Suprapubic skin (tissue), 4 donors: ENCODE measurements around the gene AKAP1.

Experiments used
- EP300 ChIP-seq: sonication (generic); formaldehyde crosslinking; IDR thresholded peaks from one replicate; pipeline ENCODE4 v1.6.1; 2017; ENCODE audit warnings: antibody characterized with exemption
- POLR2AphosphoS5 ChIP-seq, 3 donors: sonication (generic); formaldehyde crosslinking; IDR thresholded peaks; one replicate each; pipeline ENCODE4 v1.6.1; 2017; ENCODE audit warnings: antibody characterized with exemption in 3 of 3
- TF ChIP-seq, protein P1 (sequence below), 2 donors: fragments of 200-600 bp in 1 of 2; fragments of 450-650 bp in 1 of 2; sonication (generic) in 1 of 2; IDR thresholded peaks; one replicate each; pipeline ENCODE4 v1.5.1; 2016 to 2019; ENCODE audit warnings: antibody characterized with exemption in 2 of 2, mild to moderate bottlenecking in 1 of 2, moderate library complexity in 1 of 2

DNA sequence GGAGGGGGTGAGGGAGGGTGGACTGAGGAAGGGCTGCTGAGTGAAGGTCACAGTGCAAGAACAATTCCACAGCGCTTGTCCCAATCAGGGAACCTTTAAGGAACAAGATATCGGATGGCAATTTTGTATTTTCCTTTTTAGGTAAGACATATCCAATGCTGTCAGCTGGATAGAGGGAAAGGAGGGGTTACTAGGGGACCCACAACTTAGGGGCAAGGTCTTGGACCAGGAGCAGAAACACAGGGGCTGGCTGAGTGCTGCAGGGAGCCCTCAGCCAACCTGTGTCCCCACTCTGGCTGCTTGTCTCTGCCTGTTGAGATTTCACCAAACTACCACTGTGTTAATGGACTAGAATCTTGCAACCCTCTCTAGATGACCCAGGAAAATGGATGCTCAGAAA is 47.6 kb downstream of the AKAP1 start:
- TF ChIP-seq, protein P1, sequence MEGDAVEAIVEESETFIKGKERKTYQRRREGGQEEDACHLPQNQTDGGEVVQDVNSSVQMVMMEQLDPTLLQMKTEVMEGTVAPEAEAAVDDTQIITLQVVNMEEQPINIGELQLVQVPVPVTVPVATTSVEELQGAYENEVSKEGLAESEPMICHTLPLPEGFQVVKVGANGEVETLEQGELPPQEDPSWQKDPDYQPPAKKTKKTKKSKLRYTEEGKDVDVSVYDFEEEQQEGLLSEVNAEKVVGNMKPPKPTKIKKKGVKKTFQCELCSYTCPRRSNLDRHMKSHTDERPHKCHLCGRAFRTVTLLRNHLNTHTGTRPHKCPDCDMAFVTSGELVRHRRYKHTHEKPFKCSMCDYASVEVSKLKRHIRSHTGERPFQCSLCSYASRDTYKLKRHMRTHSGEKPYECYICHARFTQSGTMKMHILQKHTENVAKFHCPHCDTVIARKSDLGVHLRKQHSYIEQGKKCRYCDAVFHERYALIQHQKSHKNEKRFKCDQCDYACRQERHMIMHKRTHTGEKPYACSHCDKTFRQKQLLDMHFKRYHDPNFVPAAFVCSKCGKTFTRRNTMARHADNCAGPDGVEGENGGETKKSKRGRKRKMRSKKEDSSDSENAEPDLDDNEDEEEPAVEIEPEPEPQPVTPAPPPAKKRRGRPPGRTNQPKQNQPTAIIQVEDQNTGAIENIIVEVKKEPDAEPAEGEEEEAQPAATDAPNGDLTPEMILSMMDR (IDR thresholded peaks at IDR 0.05), result no peak
- TF ChIP-seq EP300 (no peak), POLR2AphosphoS5 (IDR thresholded peaks at IDR 0.05) (no peak)
